SK-N-SH (cell line): ENCODE measurements around the gene EXOC4. TPM values are rescaled to one million over a fixed set of nuclear protein-coding genes. Genes with fewer than 3 reads are reported as not detected.

Experiments used
- CTCF ChIA-PET: fragments of 300-600, 350-600 bp; formaldehyde crosslinking; extraction: SDS; loops from one replicate; lab custom pipeline; 2021; lab: Yijun Ruan, JAX
- POLR2A ChIA-PET: fragments of 350-600 bp; sonication (Branson Sonifier 250); formaldehyde crosslinking; extraction: SDS; loops from one replicate; lab custom pipeline; 2020; ENCODE audit warnings: antibody characterized with exemption, inconsistent platforms; lab: Yijun Ruan, JAX
- DNase-seq: peaks from one replicate; pipeline ENCODE4 v3.0.0; 2012
- H2AFZ ChIP-seq: fragments of 200-600 bp; sonication (generic); 2 replicates; pipeline ENCODE4 v1.8.1; 2016; ENCODE audit warnings: antibody characterized with exemption, mild to moderate bottlenecking, low read depth
- H3F3A ChIP-seq: fragments of 200-600 bp; sonication (generic); replicated peaks from 2 replicates; pipeline ENCODE3; 2016; ENCODE audit warnings: antibody characterized with exemption, mild to moderate bottlenecking; ENCODE audit not compliant: insufficient read depth
- H3K27ac ChIP-seq, 2 experiments: fragments of 200-500 bp in 1 of 2; fragments of 200-600 bp in 1 of 2; sonication (Bioruptor generic) in 1 of 2; sonication (generic), shearing (Covaris generic) in 1 of 2; 2 replicates each; pipeline versions ENCODE4 v1.5.1 to v1.6.1; 2014 to 2016; ENCODE audit warnings: low read depth in 2 of 2, inconsistent platforms in 1 of 2, low read length in 1 of 2, mild to moderate bottlenecking in 1 of 2, mixed read lengths in 1 of 2
- H3K27me3 ChIP-seq: fragments of 200-600 bp; sonication (generic), shearing (Covaris generic); 2 replicates; pipeline ENCODE4 v1.6.1; 2016; ENCODE audit warnings: mixed run types; ENCODE audit not compliant: insufficient read depth
- H3K36me3 ChIP-seq, 2 experiments: fragments of 200-500 bp in 1 of 2; fragments of 200-600 bp in 1 of 2; sonication (Bioruptor generic) in 1 of 2; sonication (generic) in 1 of 2; replicated peaks in 1 of 2; 2 replicates each; pipeline versions ENCODE3 to v1.5.1; 2014 to 2016; ENCODE audit warnings: low read length in 1 of 2, mild to moderate bottlenecking in 1 of 2; ENCODE audit not compliant: insufficient read depth in 2 of 2, control insufficient read depth in 1 of 2
- H3K4me1 ChIP-seq, 2 experiments: fragments of 200-500 bp in 1 of 2; fragments of 200-600 bp in 1 of 2; sonication (Bioruptor generic) in 1 of 2; sonication (generic), shearing (Covaris generic) in 1 of 2; 2 replicates each; pipeline versions ENCODE4 v1.5.1 to v1.6.1; 2014 to 2016; ENCODE audit warnings: low read depth in 1 of 2, low read length in 1 of 2, mixed run types in 1 of 2; ENCODE audit not compliant: insufficient read depth in 2 of 2, control insufficient read depth in 1 of 2
- H3K4me2 ChIP-seq: fragments of 200-600 bp; sonication (generic), shearing (Covaris generic); 2 replicates; pipeline ENCODE4 v1.6.1; 2017; ENCODE audit warnings: mixed run types
- H3K4me3 ChIP-seq, 2 experiments: fragments of 200-500 bp in 1 of 2; fragments of 200-600 bp in 1 of 2; sonication (Bioruptor generic) in 1 of 2; sonication (generic), shearing (Covaris generic) in 1 of 2; 2 replicates each; pipeline versions ENCODE4 v1.5.1 to v1.8.1; 2014 to 2016; ENCODE audit warnings: low read depth in 2 of 2, inconsistent platforms in 1 of 2, low read length in 1 of 2, mild to moderate bottlenecking in 1 of 2, mixed read lengths in 1 of 2, moderate library complexity in 1 of 2
- H3K79me2 ChIP-seq: fragments of 200-600 bp; sonication (generic); 2 replicates; pipeline ENCODE4 v1.8.1; 2017; ENCODE audit warnings: mild to moderate bottlenecking; ENCODE audit not compliant: insufficient read depth
- H3K9ac ChIP-seq: fragments of 200-600 bp; sonication (generic); 2 replicates; pipeline ENCODE4 v1.6.1; 2017; ENCODE audit warnings: mixed run types
- H3K9me2 ChIP-seq: fragments of 200-600 bp; sonication (generic); 2 replicates; pipeline ENCODE4 v1.6.1; 2017; ENCODE audit warnings: mixed run types
- H3K9me3 ChIP-seq: fragments of 200-600 bp; sonication (generic); 2 replicates; pipeline ENCODE4 v1.6.1; 2017; ENCODE audit warnings: mixed run types, mild to moderate bottlenecking, moderate library complexity
- H4K20me1 ChIP-seq: fragments of 200-600 bp; sonication (generic); 2 replicates; pipeline ENCODE4 v1.6.1; 2017; ENCODE audit warnings: mild to moderate bottlenecking, mixed run types; ENCODE audit not compliant: insufficient read depth
- CTCF ChIP-seq: fragments of 200-600 bp; sonication (generic); IDR thresholded peaks from 2 replicates; pipeline ENCODE4 v1.6.1; 2017; ENCODE audit warnings: antibody characterized with exemption, mild to moderate bottlenecking, moderate library complexity
- ELF1 ChIP-seq: IDR thresholded peaks from 2 replicates; pipeline ENCODE4 v1.4.0; 2012
- EP300 ChIP-seq, 2 experiments: IDR thresholded peaks; 2 replicates each; pipeline versions ENCODE4 v1.4.0 to v1.6.1; 2012; ENCODE audit warnings: borderline replicate concordance in 1 of 2, low read depth in 1 of 2, low read length in 1 of 2
- EZH2phosphoT487 ChIP-seq: fragments of 200-600 bp; sonication (generic); IDR thresholded peaks from 2 replicates; pipeline ENCODE4 v1.6.1; 2017; ENCODE audit warnings: low read depth, mixed run types, mild to moderate bottlenecking, antibody characterized with exemption, moderate library complexity, borderline replicate concordance
- FOXJ3 ChIP-seq: sonication (generic); formaldehyde crosslinking; IDR thresholded peaks from 2 replicates; pipeline ENCODE4 v1.5.1; 2020; ENCODE audit warnings: mild to moderate bottlenecking, missing genetic modification reagents
- FOXM1 ChIP-seq: IDR thresholded peaks from 2 replicates; pipeline ENCODE4 v1.4.0; 2012; ENCODE audit warnings: low read depth, mild to moderate bottlenecking
- GABPA ChIP-seq: IDR thresholded peaks from 2 replicates; pipeline ENCODE4 v1.4.0; 2012; ENCODE audit warnings: low read depth, mild to moderate bottlenecking
- MEF2A ChIP-seq: IDR thresholded peaks from 2 replicates; pipeline ENCODE4 v1.4.0; 2012; ENCODE audit warnings: low read depth, borderline replicate concordance
- MXI1 ChIP-seq: IDR thresholded peaks from 2 replicates; pipeline ENCODE4 v1.6.1; 2012; ENCODE audit warnings: mild to moderate bottlenecking, low read depth, low read length, improper control_type of control experiment
- PBX3 ChIP-seq: IDR thresholded peaks from 2 replicates; pipeline ENCODE4; 2012
- RAD21 ChIP-seq: IDR thresholded peaks from 2 replicates; pipeline ENCODE4 v1.6.1; 2012; ENCODE audit warnings: mild to moderate bottlenecking, low read length
- REST ChIP-seq: IDR thresholded peaks from 2 replicates; pipeline ENCODE4 v1.6.1; 2012; ENCODE audit warnings: mild to moderate bottlenecking, low read depth, low read length, moderate library complexity
- RFX5 ChIP-seq: IDR thresholded peaks from 2 replicates; pipeline ENCODE4 v1.6.1; 2012; ENCODE audit warnings: mild to moderate bottlenecking, improper control_type of control experiment, low read length
- SIN3A ChIP-seq: IDR thresholded peaks from 2 replicates; pipeline ENCODE4 v1.6.1; 2012; ENCODE audit warnings: low read depth, mild to moderate bottlenecking, low read length, moderate library complexity, borderline replicate concordance
- TCF12 ChIP-seq: IDR thresholded peaks from 2 replicates; pipeline ENCODE4 v1.4.0; 2012
- TEAD4 ChIP-seq: IDR thresholded peaks from 2 replicates; pipeline ENCODE4 v1.4.0; 2012; ENCODE audit warnings: mild to moderate bottlenecking, borderline replicate concordance; ENCODE audit not compliant: insufficient read depth
- USF2 ChIP-seq: fragments of 150-350 bp; IDR thresholded peaks from 2 replicates; pipeline ENCODE4 v1.6.1; 2017; ENCODE audit warnings: antibody characterized with exemption, low read length, low read depth, borderline replicate concordance
- YY1 ChIP-seq: IDR thresholded peaks from 2 replicates; pipeline ENCODE4 v1.4.0; 2012; ENCODE audit warnings: low read depth, mild to moderate bottlenecking
- ZBTB33 ChIP-seq: IDR thresholded peaks from 2 replicates; pipeline ENCODE4 v1.4.0; 2012; ENCODE audit warnings: low read depth, borderline replicate concordance
- WGBS: methylation state at CpG from one replicate; pipeline ENCODE4 v1.1.6; 2017; ENCODE audit warnings: low lambda C conversion rate; 5-methylcytosine and 5-hydroxymethylcytosine counted together
- polyA plus RNA-seq, 3 experiments: library from polyadenylated mRNA; depleted of rRNA; stranded (reverse); fragments of >200 nt; gene quantifications; 2 replicates each; pipeline ENCODE4 v1.2.3, GENCODE V29; 2012

EXOC4 gene
- polyA plus RNA-seq, 1 of the 3 experiments (the other 2 are of a cell fraction): 37.3 TPM

- Histone ChIP-seq H3K36me3 (peaks cover 5 to 14% of the 10 kb centered on the region in 2 experiments), H3K79me2 (peaks cover 10% of the 10 kb centered on the region), H3K4me3 (no peak overlapping the region), H3K9ac (no peak overlapping the region), H3K4me2 (no peak overlapping the region), H3K9me2 (no peaks in the 10 kb centered on the region), H3K4me1 (peaks cover 3 to 10% of the 10 kb centered on the region in 2 experiments; a peak in 1 of 4 replicates), H3K27me3 (no peaks in the 10 kb centered on the region), H2AFZ (no peak overlapping the region), H3K9me3 (no peaks in the 10 kb centered on the region), H4K20me1 (no peaks in the 10 kb centered on the region), H3K27ac (no peak overlapping the region), H3F3A (no peaks in the 10 kb centered on the region)
- WGBS: 96% methylated on average over 3 of the region's 3 CpGs
- CTCF ChIA-PET: interaction anchor here (0.5 to 1.1 kb wide), 2 partner anchors 12 to 1958 kb away, joined by 3 to 4 read pairs; no protein-coding TSS in a partner anchor
- POLR2A ChIA-PET: no interaction called here
- TF ChIP-seq EP300 (IDR thresholded peaks at IDR 0.05; ENCODE audit: borderline replicate concordance in 1 of 2, low read depth in 1 of 2, low read length in 1 of 2): no peak
- no peak for TF ChIP-seq FOXJ3 (CRISPR knock-in tag)
- no peak for TF ChIP-seq EZH2phosphoT487
- TF ChIP-seq MXI1: no peak
- no peak for TF ChIP-seq GABPA
- no peak for TF ChIP-seq TEAD4
- no peak for TF ChIP-seq CTCF
- no peak for TF ChIP-seq YY1
- no peak for TF ChIP-seq RAD21
- no peak for TF ChIP-seq SIN3A
- TF ChIP-seq ZBTB33: no peak
- no peak for TF ChIP-seq USF2
- no peak for TF ChIP-seq TCF12
- no peak for TF ChIP-seq ELF1
- no peak for TF ChIP-seq PBX3
- TF ChIP-seq RFX5: no peak
- no peak for TF ChIP-seq REST
- no peak for TF ChIP-seq FOXM1
- TF ChIP-seq MEF2A: no peak
- no peak for DNase-seq
Measured at GRCh38 chr7:133398506-133398905, 145.6 kb downstream of the EXOC4 start.
